K562 (cell line): ENCODE measurements around the gene PCSK5. TPM values are rescaled to one million over a fixed set of nuclear protein-coding genes. Genes with fewer than 3 reads are reported as not detected.
A peak's percentile ranks its signal among the peaks of the same experiment; 100 is the strongest.

Experiments
- CREM ChIP-seq: IDR thresholded peaks from 2 replicates; pipeline ENCODE4 v1.6.1; 2014; ENCODE audit warnings: antibody characterized with exemption, low read depth
- OTX1 ChIP-seq: fragments of 450-650 bp; formaldehyde crosslinking; IDR thresholded peaks from 2 replicates; pipeline ENCODE4 v1.4.0; 2022; ENCODE audit warnings: mild to moderate bottlenecking
- RAD21 ChIP-seq, 2 experiments: fragments of 250-450 bp in 1 of 2; fragments of 450-650 bp in 1 of 2; sonication (Bioruptor Pico) in 1 of 2; formaldehyde crosslinking in 1 of 2; IDR thresholded peaks in 1 of 2; conservative IDR thresholded peaks in 1 of 2; 2 replicates each; pipeline versions ENCODE4 v1.4.0 to v1.8.0; 2020 to 2022; ENCODE audit warnings: mild to moderate bottlenecking in 2 of 2, moderate library complexity in 1 of 2
- STAT5B ChIP-seq: fragments of 250-450 bp; sonication (Bioruptor Pico); IDR thresholded peaks from 2 replicates; pipeline ENCODE4 v1.8.0; 2021; ENCODE audit warnings: mild to moderate bottlenecking, inconsistent platforms
- polyA plus RNA-seq, 8 experiments: library from polyadenylated mRNA; depleted of rRNA in 4 of 8; stranded (reverse) in 5 of 8; unstranded in 3 of 8; fragments of >200 nt; fragmentation: Nextera tagmentation in 2 of 8; fragmentation: Illumina TruSeq in 1 of 8; extraction: Ambion mirVana in 2 of 8; extraction: Trizol in 1 of 8; gene quantifications; 2 replicates each; pipeline versions ENCODE4 v1.2.1 to v1.2.3, GENCODE V29; 2011 to 2014; ENCODE audit warnings: inconsistent platforms in 1 of 8, missing spikeins in 1 of 8
- total RNA-seq, 7 experiments: library from RNA; depleted of rRNA in 6 of 7; stranded (reverse); fragments of >200 nt in 6 of 7; fragmentation: Illumina TruSeq in 2 of 7; extraction: Trizol in 2 of 7; gene quantifications; 2 replicates each; pipeline versions ENCODE4 v1.2.1 to v1.2.3, GENCODE V29; 2011 to 2021; ENCODE audit warnings: low replicate concordance in 1 of 7
- TF ChIP-seq, protein P1 (sequence below), 3 experiments: IDR thresholded peaks in 2 of 3; conservative IDR thresholded peaks in 1 of 3; 2 replicates each; pipeline ENCODE4 v1.5.1; 2011 to 2012; ENCODE audit warnings: low read length in 3 of 3, mild to moderate bottlenecking in 3 of 3, control low read depth in 2 of 3, improper control_type of control experiment in 1 of 3, inconsistent platforms in 1 of 3, low read depth in 1 of 3, mixed read lengths in 1 of 3, moderate library complexity in 1 of 3; ENCODE audit not compliant: insufficient read depth in 2 of 3
- TF ChIP-seq, protein P2 (sequence below): fragments of 250-450 bp; sonication (Bioruptor Pico); IDR thresholded peaks from 2 replicates; pipeline ENCODE4 v1.8.0; 2021; ENCODE audit warnings: moderate library complexity, mild to moderate bottlenecking, inconsistent platforms
- TF ChIP-seq, protein P3 (sequence below): fragments of 450-650 bp; IDR thresholded peaks from 2 replicates; pipeline ENCODE4 v1.7.0; 2016; ENCODE audit warnings: borderline replicate concordance
- TF ChIP-seq, protein P4 (sequence below): fragments of 250-450 bp; sonication (Bioruptor Pico); IDR thresholded peaks from 2 replicates; pipeline ENCODE4 v1.4.0; 2020; ENCODE audit warnings: borderline replicate concordance
- TF ChIP-seq, protein P5 (sequence below): fragments of 450-650 bp; IDR thresholded peaks from 2 replicates; pipeline ENCODE4 v1.6.1; 2016

Gene PCSK5
- total and polyA plus RNA-seq, 9 of the 15 experiments (the other 6 are each of a cell fraction or from before 2014, with no cell fraction given): not detected

DNA sequence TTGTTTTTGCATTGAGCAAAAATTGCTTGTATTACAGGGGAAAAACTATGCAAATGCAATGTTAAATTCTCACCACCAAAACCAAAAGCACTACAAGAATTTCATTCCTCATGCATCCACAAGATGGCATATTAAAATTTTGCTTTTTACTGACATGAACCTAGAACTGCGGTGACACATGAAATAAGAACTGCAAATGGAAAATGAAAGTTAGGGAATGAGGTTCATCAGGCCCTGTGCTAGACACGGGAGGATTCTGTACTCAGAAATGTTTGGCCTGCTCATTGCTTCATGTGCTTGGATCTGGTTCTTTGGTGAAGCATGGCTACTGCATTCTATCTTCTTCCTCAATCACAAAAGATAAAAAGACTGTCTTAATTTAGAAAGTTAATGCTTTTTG, 512.9 kb downstream of the PCSK5 start (continued):
- TF ChIP-seq STAT5B (no peak), OTX1 (CRISPR knock-in tag) (no peak), CREM (no peak), RAD21 (CRISPR knock-in tag; conservative IDR thresholded peaks at IDR 0.05 in 1 of 2, IDR thresholded peaks at IDR 0.05 in 1 of 2) (peak; percentile 38 to 45; a peak in 3 of 4 replicates)
- TF ChIP-seq, protein P1, sequence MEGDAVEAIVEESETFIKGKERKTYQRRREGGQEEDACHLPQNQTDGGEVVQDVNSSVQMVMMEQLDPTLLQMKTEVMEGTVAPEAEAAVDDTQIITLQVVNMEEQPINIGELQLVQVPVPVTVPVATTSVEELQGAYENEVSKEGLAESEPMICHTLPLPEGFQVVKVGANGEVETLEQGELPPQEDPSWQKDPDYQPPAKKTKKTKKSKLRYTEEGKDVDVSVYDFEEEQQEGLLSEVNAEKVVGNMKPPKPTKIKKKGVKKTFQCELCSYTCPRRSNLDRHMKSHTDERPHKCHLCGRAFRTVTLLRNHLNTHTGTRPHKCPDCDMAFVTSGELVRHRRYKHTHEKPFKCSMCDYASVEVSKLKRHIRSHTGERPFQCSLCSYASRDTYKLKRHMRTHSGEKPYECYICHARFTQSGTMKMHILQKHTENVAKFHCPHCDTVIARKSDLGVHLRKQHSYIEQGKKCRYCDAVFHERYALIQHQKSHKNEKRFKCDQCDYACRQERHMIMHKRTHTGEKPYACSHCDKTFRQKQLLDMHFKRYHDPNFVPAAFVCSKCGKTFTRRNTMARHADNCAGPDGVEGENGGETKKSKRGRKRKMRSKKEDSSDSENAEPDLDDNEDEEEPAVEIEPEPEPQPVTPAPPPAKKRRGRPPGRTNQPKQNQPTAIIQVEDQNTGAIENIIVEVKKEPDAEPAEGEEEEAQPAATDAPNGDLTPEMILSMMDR (IDR thresholded peaks at IDR 0.05 in 2 of 3, conservative IDR thresholded peaks at IDR 0.05 in 1 of 3; ENCODE audit: insufficient read depth in 2 of 3, low read depth in 1 of 3, low read length in 3 of 3): peak; percentile 29 to 64 (median 55); a peak in 3 of 6 replicates
- TF ChIP-seq, protein P2, sequence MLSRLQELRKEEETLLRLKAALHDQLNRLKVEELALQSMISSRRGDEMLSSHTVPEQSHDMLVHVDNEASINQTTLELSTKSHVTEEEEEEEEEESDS (CRISPR knock-in tag): no peak
- TF ChIP-seq, protein P3, sequence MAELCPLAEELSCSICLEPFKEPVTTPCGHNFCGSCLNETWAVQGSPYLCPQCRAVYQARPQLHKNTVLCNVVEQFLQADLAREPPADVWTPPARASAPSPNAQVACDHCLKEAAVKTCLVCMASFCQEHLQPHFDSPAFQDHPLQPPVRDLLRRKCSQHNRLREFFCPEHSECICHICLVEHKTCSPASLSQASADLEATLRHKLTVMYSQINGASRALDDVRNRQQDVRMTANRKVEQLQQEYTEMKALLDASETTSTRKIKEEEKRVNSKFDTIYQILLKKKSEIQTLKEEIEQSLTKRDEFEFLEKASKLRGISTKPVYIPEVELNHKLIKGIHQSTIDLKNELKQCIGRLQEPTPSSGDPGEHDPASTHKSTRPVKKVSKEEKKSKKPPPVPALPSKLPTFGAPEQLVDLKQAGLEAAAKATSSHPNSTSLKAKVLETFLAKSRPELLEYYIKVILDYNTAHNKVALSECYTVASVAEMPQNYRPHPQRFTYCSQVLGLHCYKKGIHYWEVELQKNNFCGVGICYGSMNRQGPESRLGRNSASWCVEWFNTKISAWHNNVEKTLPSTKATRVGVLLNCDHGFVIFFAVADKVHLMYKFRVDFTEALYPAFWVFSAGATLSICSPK: no peak
- TF ChIP-seq, protein P4, sequence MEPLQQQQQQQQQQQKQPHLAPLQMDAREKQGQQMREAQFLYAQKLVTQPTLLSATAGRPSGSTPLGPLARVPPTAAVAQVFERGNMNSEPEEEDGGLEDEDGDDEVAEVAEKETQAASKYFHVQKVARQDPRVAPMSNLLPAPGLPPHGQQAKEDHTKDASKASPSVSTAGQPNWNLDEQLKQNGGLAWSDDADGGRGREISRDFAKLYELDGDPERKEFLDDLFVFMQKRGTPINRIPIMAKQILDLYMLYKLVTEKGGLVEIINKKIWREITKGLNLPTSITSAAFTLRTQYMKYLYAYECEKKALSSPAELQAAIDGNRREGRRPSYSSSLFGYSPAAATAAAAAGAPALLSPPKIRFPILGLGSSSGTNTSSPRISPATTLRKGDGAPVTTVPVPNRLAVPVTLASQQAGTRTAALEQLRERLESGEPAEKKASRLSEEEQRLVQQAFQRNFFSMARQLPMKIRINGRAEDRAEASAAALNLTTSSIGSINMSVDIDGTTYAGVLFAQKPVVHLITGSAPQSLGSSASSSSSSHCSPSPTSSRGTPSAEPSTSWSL (CRISPR knock-in tag): no peak
- TF ChIP-seq, protein P5, sequence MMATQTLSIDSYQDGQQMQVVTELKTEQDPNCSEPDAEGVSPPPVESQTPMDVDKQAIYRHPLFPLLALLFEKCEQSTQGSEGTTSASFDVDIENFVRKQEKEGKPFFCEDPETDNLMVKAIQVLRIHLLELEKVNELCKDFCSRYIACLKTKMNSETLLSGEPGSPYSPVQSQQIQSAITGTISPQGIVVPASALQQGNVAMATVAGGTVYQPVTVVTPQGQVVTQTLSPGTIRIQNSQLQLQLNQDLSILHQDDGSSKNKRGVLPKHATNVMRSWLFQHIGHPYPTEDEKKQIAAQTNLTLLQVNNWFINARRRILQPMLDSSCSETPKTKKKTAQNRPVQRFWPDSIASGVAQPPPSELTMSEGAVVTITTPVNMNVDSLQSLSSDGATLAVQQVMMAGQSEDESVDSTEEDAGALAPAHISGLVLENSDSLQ: no peak
